CD4-positive, alpha-beta T cell treated with Interleukin-17A for 4 hours (primary cell): ENCODE data around the gene CHRNB4.

Experiments
- DNase-seq: peaks from one replicate; pipeline ENCODE4 v3.0.0-alpha.2; 2020; ENCODE audit warnings: mixed read lengths

Gene CHRNB4

DNA sequence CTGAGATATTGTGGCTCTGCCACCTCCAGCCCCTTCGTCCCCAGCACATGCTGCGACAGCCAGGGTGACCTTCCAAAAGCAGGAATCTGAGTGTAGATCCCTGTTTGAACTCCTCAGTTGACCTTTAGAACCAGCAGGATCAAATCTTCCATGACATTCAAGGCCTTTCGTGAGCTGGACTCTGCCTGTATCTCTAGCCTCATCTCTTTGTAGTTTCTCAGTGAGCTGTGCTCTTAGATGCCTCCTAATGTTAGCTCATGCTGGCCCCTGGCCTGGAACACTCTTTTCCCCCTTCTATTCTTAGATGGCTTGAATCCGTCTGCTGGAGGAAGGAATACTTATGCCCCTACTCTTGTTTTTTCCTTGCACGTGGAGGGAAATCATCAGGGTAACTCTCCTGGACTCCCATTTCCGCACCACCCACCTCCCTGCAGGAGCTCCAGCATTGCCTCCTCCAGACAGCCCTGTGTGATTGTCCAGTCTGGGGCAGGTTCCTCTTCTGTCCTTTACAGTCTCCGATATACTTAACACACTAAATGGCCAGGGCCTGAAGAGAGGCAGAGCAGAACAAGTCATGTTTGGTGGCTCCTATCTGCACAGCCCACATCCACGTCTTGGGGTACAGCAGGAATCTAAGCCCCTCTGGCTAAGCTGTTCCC lies 26.7 kb upstream of the CHRNB4 start:
- DNase-seq, result no peak

DNA sequence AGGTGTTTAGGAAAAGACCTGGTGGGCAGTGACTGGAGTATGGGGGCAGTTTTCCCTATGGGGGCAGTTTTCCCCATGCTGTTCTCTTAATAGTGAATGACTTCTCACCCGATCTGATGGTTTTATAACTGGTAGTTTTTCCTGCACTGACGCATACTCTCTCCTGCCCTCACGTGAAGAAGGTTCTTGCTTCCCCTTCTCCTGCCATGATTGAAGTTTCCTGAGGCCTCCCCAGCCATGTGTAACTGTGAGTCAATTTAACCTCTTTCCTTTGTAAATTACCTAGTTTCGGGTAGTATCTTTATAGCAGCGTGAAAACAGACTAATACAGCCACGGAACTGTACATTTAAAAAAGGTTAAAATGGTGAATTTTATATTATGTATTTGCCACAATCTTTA lies 25.0 kb upstream of the CHRNB4 start:
- no peak for DNase-seq

DNA sequence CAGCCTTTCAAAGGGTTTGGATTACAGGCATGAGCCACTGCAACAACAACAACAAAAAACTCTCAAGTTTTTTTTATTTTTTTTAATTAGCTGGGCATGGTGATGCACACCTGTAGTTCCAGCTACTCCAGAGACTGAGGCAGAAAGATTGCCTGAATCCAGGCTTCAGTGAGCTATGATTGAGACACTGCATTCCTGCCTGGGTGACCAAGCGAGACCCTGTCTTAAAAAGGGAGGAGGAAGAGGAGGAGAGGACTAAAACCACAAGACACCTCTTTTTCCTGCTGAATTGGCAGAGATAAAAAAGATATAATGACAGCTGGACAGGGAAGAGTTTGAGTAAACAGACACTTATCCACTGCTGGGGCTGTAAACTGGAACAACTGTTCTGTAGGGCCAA lies 22.7 kb upstream of the CHRNB4 start:
- DNase-seq, result no peak

DNA sequence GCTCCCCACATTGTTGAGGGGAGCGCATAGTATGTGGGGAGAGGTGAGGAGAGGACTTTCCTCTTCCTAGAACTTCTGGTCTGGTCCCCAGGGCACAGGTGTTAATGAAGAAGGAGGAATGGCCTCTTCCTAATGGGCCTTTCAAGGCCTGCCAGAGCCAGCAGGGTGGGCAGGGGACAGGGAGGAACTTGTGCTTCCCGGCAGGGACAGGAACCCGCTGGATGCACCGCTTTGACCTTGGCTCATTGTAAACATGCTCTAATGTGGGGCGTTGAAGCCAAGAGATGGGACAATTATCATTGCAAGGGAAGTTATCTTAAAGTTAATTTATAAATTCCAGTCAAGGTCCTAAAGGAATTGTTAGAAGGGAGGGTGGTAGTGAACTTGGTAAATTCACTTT lies 21.0 kb upstream of the CHRNB4 start:
- no peak for DNase-seq

DNA sequence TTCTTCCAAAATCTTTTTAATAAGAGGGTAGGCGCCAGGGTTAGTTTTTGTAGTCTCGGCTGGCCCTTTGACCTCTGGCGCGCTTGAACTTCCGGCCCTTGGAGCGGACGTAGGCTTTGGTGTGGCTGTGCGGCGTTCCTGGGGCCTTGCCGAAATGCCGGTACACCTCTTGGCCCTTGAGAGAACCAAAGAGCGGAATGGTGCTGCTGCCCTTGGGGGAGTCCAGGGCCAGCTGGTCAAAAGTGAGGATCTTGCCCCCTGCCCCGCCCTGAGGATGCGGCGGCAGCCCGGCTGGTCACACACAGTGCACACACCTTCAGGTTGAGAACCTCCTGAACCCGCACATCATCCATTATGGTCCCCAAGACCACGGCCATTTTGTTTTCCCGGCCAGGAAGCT lies 20.0 kb upstream of the CHRNB4 start:
- DNase-seq, result no peak

DNA sequence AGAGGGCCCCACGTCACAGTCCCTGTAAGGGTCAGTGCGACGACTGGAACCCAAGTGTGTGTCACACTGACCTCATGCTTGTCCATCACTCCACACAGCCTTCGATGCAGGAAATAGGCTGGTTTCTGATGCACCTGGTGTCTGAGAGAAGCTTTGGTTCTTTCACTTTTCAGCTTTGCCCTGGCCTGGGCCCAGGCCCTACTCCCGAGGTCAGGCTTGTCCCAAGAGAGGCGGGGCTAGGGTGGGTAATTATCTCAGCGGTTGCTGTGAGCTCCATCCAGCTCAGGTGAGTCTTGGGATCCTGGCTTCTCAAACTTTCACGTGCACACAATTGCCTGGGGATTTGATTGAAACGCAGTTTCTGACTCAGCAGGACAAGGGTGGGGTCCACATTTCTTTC lies 19.6 kb upstream of the CHRNB4 start:
- no peak for DNase-seq

DNA sequence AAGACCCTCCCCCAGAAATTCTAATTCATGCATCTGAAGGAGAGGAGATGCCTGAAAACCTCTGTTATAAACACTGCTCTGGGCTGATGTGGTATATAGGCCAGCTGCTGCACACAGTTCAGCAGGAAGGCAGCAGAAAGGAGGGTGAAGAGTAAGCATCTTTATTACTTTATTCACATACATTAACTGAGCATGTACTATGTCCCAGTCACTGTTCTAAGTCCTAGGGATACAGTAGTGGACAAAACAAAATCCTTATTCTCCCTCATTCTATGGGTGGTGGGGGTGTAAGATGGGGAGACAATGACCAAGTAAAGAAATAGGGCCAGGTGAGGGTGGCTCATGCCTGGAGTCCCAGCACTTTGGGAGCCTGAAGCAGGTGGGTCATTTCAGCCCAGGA lies 17.8 kb upstream of the CHRNB4 start:
- DNase-seq, result no peak

DNA sequence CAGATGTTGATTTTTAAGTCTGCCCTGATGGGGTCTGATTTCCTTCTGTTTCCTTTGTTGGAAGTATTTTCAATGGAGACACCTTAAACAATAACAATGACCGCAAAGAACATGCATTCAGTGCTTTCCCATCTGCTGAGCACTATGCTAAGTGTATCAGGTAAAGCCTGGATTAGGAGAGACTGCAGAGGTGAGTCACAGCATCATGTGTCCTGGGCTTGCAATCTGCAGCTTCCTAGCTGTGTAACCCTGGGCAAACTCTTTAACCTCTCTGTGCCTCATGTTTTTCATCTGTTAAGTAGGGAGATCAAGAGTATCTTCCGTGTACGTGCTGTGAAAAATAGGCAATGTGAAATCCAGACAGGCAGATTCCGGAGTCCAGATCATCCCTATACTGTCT lies 13.3 kb upstream of the CHRNB4 start:
- no peak for DNase-seq

DNA sequence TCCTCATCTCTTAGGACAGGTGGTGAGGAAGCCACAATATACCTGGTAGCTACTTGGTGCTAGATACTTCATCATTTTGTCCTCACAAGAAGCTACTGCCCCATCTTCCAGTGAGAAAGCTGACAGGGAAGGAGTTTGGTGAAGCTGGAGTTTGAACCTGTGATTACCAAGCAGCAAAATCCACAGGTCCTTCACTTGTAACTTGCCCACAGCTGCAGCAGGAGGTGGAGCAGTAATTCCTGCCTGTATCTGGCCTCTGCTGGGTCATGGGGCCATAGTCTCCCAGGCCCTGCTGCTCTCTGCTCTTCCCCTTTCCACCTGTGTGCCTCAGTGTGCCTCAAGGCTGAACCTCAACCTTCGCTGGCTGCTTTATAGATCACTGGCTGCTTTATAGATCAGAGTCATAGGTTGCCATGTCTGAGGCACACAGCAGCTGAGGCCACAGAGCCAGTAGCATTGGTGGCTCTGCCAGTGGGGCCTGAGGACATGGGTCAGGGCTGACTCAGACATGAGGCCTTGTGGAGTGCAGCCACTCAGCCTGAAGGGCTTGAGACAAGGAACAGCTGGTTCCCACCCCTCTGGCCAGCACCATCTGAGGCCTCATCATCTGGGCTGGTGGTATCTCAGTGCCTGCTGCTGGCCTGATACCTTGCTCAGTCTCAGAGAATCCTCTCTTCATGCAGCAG lies 11.1 kb upstream of the CHRNB4 start:
- no peak for DNase-seq

DNA sequence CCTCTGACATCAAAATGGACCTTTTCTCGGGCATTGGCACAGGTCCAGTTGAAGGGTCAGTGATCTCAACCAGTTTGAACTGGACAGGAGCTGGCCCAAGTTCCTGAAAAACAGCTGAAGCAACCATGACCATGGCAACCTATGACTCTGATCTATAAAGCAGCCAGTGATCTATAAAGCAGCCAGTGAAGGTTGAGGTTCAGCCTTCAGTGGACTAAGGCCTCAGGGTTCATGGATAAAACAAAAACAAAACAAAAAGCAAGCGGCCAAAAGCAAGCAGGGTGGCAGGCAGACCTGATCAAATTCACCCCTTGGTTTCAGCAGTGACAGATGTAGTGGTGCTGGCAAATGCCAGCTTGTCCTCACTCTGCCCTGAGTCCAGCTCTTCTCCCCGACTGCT lies 10.0 kb upstream of the CHRNB4 start:
- no peak for DNase-seq

DNA sequence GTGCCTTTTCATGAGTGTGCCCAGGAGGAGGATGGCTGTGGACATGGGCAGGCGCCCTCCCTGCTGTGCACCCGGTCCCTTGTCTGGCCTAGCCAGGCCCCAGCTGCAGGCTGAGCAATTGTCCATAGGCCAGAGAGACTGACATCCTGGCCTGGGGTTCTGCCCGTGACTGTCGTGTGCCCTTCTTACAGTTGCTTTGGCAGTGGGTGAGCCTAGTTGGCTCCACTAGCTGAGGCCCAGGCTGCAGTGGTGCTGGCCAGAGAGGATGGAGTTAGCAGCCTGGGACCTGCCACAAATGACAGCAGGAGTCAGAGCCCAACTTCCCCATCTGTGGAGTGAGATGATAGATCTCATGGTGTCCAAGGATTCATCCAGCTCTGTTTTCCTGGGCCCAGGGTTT lies 9.0 kb upstream of the CHRNB4 start:
- no peak for DNase-seq

DNA sequence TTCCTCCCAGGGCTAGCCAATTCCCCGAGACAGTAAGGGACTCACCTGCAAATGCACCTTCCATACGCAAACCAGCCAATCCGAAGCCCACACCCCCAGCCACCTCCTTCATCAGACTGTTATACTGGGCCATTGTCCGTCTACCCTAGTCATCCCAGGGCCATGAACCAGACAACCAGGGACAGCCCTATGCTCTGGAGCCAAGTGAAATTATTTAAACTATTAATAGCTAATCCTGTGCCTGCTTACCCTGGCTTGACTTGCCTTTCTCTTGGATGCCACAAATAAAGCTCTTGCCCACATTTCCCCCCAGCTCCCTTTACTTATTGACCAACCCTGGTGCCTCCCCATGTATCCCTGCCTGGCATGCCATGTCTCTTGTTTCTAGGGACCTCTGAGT lies 4.0 kb upstream of the CHRNB4 start:
- no peak for DNase-seq

DNA sequence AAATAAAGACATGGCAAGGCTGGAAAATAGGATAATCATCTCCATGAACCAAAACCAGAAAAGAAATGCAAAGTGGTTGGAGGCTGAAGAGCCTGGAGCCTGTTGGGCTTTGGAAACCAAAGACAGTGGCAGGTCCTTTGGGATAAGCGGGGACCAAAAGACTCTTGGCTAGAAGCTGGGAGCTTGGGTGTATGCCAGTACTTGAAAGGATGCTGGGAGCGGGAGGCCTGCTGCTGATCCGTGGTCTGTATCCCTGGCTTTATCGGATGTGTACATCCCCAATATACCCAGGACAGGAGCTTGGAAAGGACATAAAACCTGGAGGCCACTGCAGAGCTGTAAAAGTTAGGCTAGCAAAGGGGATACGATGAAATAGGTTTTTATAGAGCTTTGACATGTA lies 1.3 kb upstream of the CHRNB4 start:
- DNase-seq, result no peak

DNA sequence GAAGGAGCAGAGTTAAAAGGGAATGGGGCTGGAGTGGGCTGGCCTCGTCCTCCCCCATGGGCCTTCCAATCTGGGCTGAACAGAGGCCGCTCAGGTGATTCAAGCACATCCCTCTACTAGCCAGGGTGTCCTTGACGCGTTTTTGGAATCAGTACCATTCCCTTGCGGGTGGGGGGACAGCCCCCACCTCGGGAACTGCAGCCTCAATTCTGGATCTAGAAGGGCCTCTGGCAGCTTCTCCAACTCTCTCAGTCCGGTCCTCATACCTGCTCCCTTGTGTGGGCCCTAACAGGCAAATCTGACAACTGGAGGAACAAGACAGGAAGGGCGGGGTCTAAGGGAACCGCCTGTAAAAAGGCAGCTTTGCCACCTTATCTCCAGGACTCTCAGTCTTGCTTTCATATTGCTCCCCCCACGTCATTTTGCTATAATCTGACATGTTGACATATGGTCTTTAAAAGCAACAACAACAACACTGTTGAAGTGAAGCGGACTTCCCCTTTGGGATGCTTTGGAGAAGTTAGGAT lies 802 bp upstream of the CHRNB4 start:
- DNase-seq, result no peak

DNA sequence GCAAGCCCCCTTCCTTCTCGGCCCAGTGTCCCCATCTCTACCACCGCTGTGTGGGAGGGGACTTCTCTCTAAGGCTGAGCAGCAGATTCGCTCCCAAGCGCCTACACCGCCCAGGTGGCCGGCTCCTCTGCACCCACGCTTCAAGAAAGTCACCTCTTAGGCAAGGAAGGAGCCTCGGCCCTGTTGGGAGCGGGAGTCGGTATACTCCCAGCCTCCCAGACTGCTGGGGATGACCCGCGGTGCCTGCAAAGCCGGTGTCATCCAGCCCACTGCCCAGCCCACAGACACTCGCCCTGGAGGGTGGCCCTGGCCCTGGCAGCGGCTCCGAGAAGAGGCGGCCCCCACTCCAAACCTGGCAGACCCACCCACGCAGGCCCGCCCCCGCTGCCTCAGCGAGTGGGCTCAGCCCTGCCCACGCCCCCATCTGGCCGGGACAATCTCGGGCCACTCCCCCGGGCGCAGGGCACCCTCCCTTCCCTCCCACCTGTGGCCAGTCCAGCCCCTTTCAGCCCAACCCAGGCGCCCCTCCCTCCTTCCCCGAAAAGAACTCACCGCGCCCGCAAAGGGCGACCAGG lies 396 bp downstream of the CHRNB4 start:
- no peak for DNase-seq

DNA sequence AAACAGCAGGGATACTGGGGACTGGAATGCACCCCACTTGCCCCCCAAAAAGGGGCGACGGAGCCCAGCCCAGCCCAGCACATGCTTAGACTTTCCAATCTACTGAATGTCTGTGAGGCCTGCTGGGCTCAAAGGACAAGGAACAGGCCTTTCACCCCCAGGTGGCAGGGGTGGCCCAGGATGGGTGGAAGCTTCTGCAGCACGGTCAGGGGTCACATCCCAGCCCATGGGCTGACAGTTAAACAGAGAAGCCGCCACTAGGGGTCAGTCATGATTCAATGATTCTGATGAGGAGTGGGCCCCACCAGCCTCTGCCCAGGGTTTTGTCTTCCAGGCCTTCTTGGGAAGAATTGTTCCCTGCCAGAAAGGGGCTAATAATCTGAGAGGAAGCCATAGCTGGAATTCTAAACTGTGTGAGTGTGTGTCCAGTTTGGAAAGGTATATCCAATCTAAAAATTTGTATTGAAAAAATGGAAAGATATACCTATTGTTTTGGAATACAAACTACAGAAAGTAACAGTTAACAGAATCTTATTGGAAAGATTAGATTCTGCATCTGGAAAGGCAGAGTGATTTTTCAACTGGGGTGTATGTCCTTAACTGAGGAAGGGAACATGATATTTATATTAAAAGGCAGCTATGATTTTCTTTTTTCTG lies 2.2 kb downstream of the CHRNB4 start:
- peak; percentile 65 for DNase-seq

DNA sequence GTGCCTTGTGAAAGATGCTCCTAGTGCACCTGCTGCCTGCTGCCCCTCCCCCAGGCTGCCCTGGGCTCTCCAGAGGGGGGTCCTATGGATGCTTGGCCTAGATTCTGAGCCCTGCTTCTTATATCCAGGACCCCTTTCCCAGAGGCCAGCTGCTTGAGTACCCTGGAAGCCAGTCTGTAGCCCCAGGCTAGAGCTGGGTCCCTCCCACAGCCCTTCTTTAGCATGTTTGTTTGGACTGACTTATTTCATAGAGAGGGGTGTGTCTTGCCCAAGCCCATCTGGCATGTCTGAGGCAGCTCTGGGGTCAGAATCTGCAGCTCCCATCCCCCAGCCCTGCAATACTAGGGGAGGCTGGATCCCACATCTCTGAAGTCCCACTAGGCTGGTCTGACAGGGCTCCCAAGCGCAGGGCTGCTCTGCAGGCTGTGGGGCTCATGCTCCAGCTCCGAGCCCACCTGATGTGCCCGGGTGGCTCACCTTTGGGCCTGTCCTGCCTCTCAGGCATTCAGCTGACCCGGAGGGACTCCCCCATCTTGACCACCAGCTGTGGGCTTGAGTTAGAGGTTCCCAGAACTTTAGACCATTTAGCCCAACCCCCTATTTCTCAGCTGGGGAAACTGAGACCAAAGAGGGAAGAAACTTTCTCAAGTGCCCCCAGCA lies 3.1 kb downstream of the CHRNB4 start:
- no peak for DNase-seq

DNA sequence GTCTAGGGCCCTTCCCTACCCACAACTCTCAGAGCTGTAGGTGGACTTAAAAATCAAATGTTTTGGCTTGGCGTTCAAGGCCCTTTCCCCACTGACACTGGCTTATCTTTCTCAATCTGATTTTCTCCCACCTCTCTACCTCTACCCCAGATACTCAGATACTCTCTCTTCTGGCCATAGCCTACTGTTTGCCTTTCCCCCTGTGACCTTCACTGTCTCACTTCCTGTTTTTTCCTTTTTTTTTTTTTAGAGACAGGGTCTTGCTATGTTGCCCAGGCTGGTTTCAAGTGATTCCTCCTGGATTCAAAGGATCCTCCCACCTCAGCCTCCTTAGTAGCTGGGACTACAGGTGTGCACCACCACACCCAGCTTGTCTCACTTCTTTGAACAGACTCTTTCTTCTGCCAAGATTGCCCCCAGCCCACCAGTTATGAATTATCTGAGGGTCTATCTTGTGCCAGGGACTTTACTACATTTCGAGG lies 4.6 kb downstream of the CHRNB4 start:
- no peak for DNase-seq

DNA sequence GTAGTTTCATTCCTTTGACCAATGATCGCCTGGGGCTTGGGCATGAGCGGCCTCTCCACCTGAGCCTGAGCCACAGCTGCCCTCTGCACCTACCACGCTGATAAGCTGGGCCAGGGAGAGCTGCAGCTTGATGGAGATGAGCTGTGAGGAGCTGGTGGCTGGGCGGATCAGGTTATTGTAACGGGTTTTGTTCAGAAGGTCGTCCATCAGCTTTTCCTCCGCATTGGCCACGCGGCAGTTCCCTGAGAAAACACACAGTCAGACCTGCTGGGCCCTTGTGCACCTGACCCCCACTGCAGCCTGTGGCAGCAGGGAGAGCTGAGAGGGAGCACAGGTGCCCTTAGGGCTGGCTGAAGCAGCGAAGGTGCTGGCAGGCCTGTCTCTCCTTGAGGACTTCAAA lies 5.7 kb downstream of the CHRNB4 start:
- no peak for DNase-seq

DNA sequence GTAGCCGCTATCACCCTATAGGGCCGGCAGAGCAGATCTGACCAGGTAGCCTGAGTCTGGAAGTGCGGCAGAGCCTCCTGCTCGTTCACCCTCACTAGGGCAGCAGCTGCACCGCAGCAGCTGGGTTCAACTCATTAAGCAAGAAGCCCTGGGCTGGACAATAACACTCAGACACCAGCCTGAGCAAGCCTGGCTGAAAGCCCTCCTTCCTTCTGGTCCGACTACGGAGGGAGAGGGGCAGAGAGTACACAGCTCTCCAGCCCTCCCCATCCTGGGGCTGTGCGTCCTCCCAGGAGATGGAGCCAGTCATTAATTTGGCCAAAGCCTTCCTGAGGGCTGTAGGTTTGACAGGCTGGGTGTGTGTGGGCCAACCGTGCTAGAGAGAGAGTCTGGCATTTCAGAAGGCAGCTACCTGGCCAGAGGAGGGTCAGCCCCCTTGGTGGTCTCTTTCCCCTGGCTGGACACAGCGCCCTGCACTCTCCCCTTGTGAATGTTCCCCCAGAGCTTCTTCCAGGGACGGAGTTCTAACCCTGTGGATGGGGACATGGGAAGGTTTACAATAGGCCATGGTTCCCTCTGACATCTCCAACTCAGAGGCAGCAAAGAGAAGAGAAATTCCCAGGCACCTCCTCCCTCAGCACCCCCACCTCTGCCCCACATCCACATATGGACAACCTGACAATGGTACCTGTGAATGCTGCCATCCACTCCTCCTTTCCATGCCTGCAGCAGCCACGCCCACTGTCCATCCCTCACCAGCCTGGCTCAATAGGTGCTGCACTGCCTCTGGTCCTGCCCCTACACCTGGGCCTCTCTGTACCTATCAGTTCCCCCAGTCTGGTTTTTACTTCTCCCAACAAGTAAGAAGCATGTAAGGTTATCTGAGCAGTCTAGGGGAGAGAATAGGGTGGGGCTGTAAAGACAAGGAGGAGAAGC lies 6.5 kb downstream of the CHRNB4 start:
- no peak for DNase-seq

DNA sequence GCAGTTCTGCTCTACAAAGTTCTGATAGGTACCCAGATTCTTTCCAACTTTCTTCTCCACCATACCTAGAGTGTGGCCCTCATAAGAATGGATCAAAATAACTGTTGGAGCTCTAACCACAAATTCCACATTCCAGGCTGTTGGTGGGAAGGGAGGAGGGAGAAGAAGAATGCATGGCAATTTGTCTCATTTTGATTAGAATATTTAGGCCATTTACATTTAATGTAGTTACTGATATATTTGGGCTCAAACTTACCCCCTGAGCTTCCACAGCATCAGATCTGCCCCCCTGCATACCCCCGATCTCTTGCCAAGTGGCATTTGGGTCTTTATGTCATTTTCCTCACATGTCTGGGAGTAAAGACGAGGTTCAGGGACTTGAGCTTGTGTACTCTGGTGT lies 7.7 kb downstream of the CHRNB4 start:
- no peak for DNase-seq
